HepG2 (cell line): ENCODE data around the gene TYROBP. TPM values are rescaled to one million over a fixed set of nuclear protein-coding genes. Genes with fewer than 3 reads are reported as not detected.

Experiments used
- ARNT2 ChIP-seq: sonication (generic); formaldehyde crosslinking; IDR thresholded peaks from 2 replicates; pipeline ENCODE4 v1.8.0; 2022; ENCODE audit warnings: mild to moderate bottlenecking, low read depth, missing genetic modification reagents, moderate library complexity
- CREB3 ChIP-seq: sonication (generic); formaldehyde crosslinking; IDR thresholded peaks from 2 replicates; pipeline ENCODE4 v1.5.0; 2020; ENCODE audit warnings: missing genetic modification reagents
- ETS1 ChIP-seq: sonication (generic); formaldehyde crosslinking; IDR thresholded peaks from 2 replicates; pipeline ENCODE4 v1.4.0; 2020; ENCODE audit warnings: missing genetic modification reagents
- GATAD2A ChIP-seq: IDR thresholded peaks from 2 replicates; pipeline ENCODE4 v1.6.1; 2016
- MYPOP ChIP-seq: sonication (generic); formaldehyde crosslinking; IDR thresholded peaks from 2 replicates; pipeline ENCODE4 v1.8.1; 2023; ENCODE audit warnings: mild to moderate bottlenecking, moderate library complexity, missing genetic modification reagents
- NCOA2 ChIP-seq: sonication (generic); formaldehyde crosslinking; IDR thresholded peaks from 2 replicates; pipeline ENCODE4 v1.8.0; 2022; ENCODE audit warnings: inconsistent platforms
- NONO ChIP-seq, 2 experiments: fragments of 450-650 bp in 1 of 2; sonication (generic) in 1 of 2; formaldehyde crosslinking in 1 of 2; IDR thresholded peaks in 1 of 2; conservative IDR thresholded peaks in 1 of 2; 2 replicates each; pipeline versions ENCODE4 v1.6.1 to v1.8.0; 2017 to 2022; ENCODE audit warnings: mild to moderate bottlenecking in 1 of 2, missing genetic modification reagents in 1 of 2, moderate library complexity in 1 of 2
- POLR2AphosphoS5 ChIP-seq: IDR thresholded peaks from 2 replicates; pipeline ENCODE4 v1.6.1; 2012; ENCODE audit warnings: low read depth, low read length
- RARG ChIP-seq: sonication (generic); formaldehyde crosslinking; IDR thresholded peaks from 2 replicates; pipeline ENCODE4 v1.4.0; 2020; ENCODE audit warnings: low read depth, mild to moderate bottlenecking, missing genetic modification reagents
- REL ChIP-seq: sonication (generic); formaldehyde crosslinking; conservative IDR thresholded peaks from 2 replicates; pipeline ENCODE4 v1.8.0; 2022; ENCODE audit warnings: mild to moderate bottlenecking, missing genetic modification reagents, moderate library complexity
- SALL1 ChIP-seq: sonication (generic); formaldehyde crosslinking; IDR thresholded peaks from 2 replicates; pipeline ENCODE4 v1.8.0; 2022; ENCODE audit warnings: mild to moderate bottlenecking, missing genetic modification reagents
- TBL1XR1 ChIP-seq: fragments of 150-350 bp; IDR thresholded peaks from 2 replicates; pipeline ENCODE4 v1.6.1; 2014; ENCODE audit warnings: borderline replicate concordance, low read length; ENCODE audit not compliant: partially characterized antibody
- USF2 ChIP-seq, 2 experiments: sonication (generic) in 1 of 2; formaldehyde crosslinking in 1 of 2; IDR thresholded peaks; 2 replicates each; pipeline versions ENCODE4 v1.5.1 to v1.6.1; 2011 to 2020; ENCODE audit warnings: borderline replicate concordance in 1 of 2, low read depth in 1 of 2, low read length in 1 of 2, mild to moderate bottlenecking in 1 of 2, missing genetic modification reagents in 1 of 2, moderate library complexity in 1 of 2
- ZFP36L1 ChIP-seq: sonication (generic); formaldehyde crosslinking; IDR thresholded peaks from 2 replicates; pipeline ENCODE4 v1.8.0; 2022; ENCODE audit warnings: mild to moderate bottlenecking, missing genetic modification reagents, moderate library complexity
- ZNF232 ChIP-seq: sonication (generic); formaldehyde crosslinking; IDR thresholded peaks from 2 replicates; pipeline ENCODE4 v1.4.0; 2020; ENCODE audit warnings: missing genetic modification reagents, borderline replicate concordance
- ZNF296 ChIP-seq: sonication (generic); formaldehyde crosslinking; conservative IDR thresholded peaks from 2 replicates; pipeline ENCODE4 v1.5.0; 2020; ENCODE audit warnings: mild to moderate bottlenecking, missing genetic modification reagents
- ZNF3 ChIP-seq: IDR thresholded peaks from 2 replicates; pipeline ENCODE4 v1.7.0; 2017; ENCODE audit warnings: inconsistent platforms
- ZNF432 ChIP-seq: sonication (generic); formaldehyde crosslinking; IDR thresholded peaks from 2 replicates; pipeline ENCODE4 v1.5.0; 2020; ENCODE audit warnings: missing genetic modification reagents, mild to moderate bottlenecking, borderline replicate concordance
- ZNF512 ChIP-seq: sonication (generic); formaldehyde crosslinking; IDR thresholded peaks from 2 replicates; pipeline ENCODE4 v1.4.0; 2020; ENCODE audit warnings: mild to moderate bottlenecking, missing genetic modification reagents
- ZNF556 ChIP-seq: sonication (generic); formaldehyde crosslinking; IDR thresholded peaks from 2 replicates; pipeline ENCODE4 v1.4.0; 2020; ENCODE audit warnings: mild to moderate bottlenecking, missing genetic modification reagents, borderline replicate concordance
- ZNF615 ChIP-seq: sonication (generic); formaldehyde crosslinking; IDR thresholded peaks from 2 replicates; pipeline ENCODE4 v1.5.0; 2020; ENCODE audit warnings: mild to moderate bottlenecking, missing genetic modification reagents, borderline replicate concordance
- ZNF841 ChIP-seq: sonication (generic); formaldehyde crosslinking; IDR thresholded peaks from 2 replicates; pipeline ENCODE4 v1.8.1; 2023; ENCODE audit warnings: missing genetic modification reagents, borderline replicate concordance
- ZSCAN12 ChIP-seq: sonication (generic); formaldehyde crosslinking; IDR thresholded peaks from 2 replicates; pipeline ENCODE4 v1.9.0; 2021; ENCODE audit warnings: mild to moderate bottlenecking, missing genetic modification reagents
- polyA plus RNA-seq, 8 experiments: library from polyadenylated mRNA; depleted of rRNA in 3 of 8; stranded (reverse) in 7 of 8; unstranded in 1 of 8; fragments of >200 nt; fragmentation: Illumina TruSeq in 4 of 8; extraction: Trizol in 4 of 8; gene quantifications; 2 replicates each; pipeline versions ENCODE4 v1.2.1 to v1.2.3, GENCODE V29; 2011 to 2016; ENCODE audit warnings: low read depth in 4 of 8, missing spikeins in 1 of 8, mixed read lengths in 1 of 8; ENCODE audit not compliant: insufficient read depth in 1 of 8
- total RNA-seq, 5 experiments: library from RNA; depleted of rRNA; stranded (reverse); fragments of >200 nt; fragmentation: Illumina TruSeq; extraction: Trizol; gene quantifications; 2 replicates each; pipeline ENCODE4 v1.2.3, GENCODE V29; 2016; ENCODE audit warnings: low read depth in 1 of 5

The TYROBP gene
- total and polyA plus RNA-seq, 2 of the 13 experiments (the other 11 are each of a cell fraction or from before 2014, with no cell fraction given): not detected

- TF ChIP-seq TBL1XR1 (no peak), ARNT2 (CRISPR knock-in tag) (no peak), ZNF232 (CRISPR knock-in tag) (no peak), SALL1 (peak; percentile 54; the same call in 1 of the 2 replicates), MYPOP (CRISPR knock-in tag) (no peak), ETS1 (no peak), NCOA2 (CRISPR knock-in tag) (no peak), ZNF512 (no peak), ZSCAN12 (CRISPR knock-in tag) (no peak), POLR2AphosphoS5 (peak; percentile 46), ZNF615 (no peak), ZNF3 (no peak), ZNF296 (no peak), GATAD2A (no peak), ZNF556 (CRISPR knock-in tag) (no peak), ZNF432 (CRISPR knock-in tag) (no peak), NONO (IDR thresholded peaks at IDR 0.05) (no peak), NONO (CRISPR knock-in tag; conservative IDR thresholded peaks at IDR 0.05) (no peak; the same call in 1 of the 2 replicates), CREB3 (CRISPR knock-in tag) (no peak), USF2 (IDR thresholded peaks at IDR 0.05; ENCODE audit: low read depth, low read length) (no peak), USF2 (CRISPR knock-in tag; IDR thresholded peaks at IDR 0.05; ENCODE audit: borderline replicate concordance) (no peak), ZFP36L1 (CRISPR knock-in tag) (no peak), ZNF841 (CRISPR knock-in tag) (no peak), RARG (CRISPR knock-in tag) (no peak), REL (CRISPR knock-in tag) (no peak)
Observed at GRCh38 chr19:35899547-35900214, 8.4 kb downstream of the TYROBP start (continued).
